GM12874 (cell line): ENCODE data around the gene MUC5AC.

Experiments
- CTCF ChIP-seq: IDR thresholded peaks from 2 replicates; pipeline ENCODE4 v1.5.1; 2011; ENCODE audit warnings: low read depth, mild to moderate bottlenecking, control low read depth, low read length, moderate library complexity; ENCODE audit not compliant: insufficient read depth

Gene MUC5AC

DNA sequence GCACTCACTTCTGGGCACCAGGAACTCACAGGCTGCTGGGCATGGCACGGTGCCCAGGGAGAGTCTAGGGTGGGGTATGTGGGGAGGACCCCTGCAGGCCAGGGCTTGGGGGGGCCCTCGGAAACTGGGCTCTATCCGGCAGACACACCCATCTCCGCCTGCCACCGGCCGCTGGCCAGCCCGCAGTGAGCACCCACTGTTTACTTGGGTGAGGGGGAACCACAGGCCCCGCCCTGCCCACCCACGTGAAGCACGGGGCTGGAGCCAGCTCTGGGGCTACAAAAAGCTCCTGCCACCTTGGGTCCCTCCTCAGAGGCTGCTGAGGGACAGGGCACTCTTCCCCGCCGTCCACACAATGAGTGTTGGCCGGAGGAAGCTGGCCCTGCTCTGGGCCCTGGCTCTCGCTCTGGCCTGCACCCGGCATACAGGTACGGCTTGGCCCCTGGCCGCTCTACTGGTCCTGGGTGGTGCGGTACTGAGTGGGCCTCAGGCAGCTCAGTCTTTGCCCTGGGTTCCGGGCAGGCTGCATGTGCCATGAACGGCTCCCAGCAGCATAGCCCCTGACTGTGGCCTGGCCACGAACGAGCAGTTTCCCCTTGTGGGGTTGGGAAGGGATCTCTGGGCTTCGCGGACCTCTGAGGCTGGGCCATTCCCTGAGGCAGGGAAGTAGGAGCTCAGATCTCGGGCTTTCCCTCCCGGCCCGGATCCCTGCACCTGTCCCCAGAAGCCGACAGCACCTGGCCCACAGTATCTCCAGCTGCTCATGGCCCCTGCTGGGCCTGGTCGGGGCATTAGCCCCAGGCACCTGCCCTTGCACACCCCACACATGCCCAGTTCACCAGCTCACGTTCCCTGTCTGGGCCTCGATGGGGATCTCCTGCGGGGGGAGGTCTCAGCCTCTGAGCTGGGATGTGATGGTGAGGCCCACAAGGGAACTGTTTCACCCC, at the start of gene MUC5AC:
Gene MUC5AC, plus strand, starts transcription at position 309 of the 947 bp plus-strand sequence. Its CDS starts 47 bp downstream, at position 356.
- TF ChIP-seq CTCF: no peak

GRCh38 chr11:1108246-1108900, 49.4 kb upstream of the MUC5AC start:
- TF ChIP-seq CTCF: no peak

DNA sequence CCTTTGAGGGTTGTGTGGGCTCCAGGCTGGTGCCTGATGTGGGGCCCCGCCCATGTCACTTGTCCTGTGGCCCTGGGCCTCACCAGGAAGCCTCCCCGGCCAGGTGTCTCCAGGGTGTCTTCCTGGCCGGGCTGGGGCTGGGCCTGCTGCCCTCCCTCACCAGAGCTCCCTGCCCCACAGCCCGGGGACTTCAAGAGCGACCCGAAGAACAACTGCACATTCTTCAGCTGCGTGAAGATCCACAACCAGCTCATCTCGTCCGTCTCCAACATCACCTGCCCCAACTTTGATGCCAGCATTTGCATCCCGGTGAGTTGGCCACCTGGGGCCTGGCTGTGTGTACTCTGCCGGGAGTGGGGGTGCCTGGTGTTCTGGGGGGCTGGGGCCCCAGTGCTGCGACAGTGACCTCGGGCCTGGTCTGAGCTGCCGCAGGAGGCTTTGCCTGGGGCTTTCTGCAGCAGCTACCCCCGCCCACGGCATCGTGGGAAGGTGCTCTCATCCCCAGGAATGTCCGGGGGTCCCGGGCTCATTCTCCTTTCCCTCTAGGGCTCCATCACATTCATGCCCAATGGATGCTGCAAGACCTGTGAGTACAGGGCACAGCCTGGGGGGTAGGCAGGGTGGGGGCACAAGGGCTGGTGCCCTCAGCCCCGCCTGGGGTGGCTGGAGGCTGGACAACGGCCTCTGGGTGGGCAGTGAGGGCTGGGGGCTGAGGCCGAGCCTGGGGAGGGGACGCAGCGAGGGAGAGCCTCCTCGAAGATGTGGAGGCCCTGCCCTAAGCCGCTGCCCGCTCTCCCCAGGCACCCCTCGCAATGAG, 48.4 kb upstream of the MUC5AC start:
- no peak for TF ChIP-seq CTCF

GRCh38 chr11:1109918-1110705, 47.6 kb upstream of the MUC5AC start:
- TF ChIP-seq CTCF: no peak

- no peak for TF ChIP-seq CTCF
Observed at GRCh38 chr11:1111545-1112212, 46.1 kb upstream of the MUC5AC start.

GRCh38 chr11:1112351-1113191, 45.2 kb upstream of the MUC5AC start:
- TF ChIP-seq CTCF: no peak
